Neutrophil (primary cell): ENCODE measurements around the gene IKZF1.

Experiments used
- H3K27ac ChIP-seq: fragments of 200-600 bp; sonication (generic); 2 replicates; pipeline ENCODE4 v1.5.1; 2016; ENCODE audit warnings: mild to moderate bottlenecking, moderate library complexity
- H3K27me3 ChIP-seq: fragments of 200-600 bp; sonication (generic); 2 replicates; pipeline ENCODE4 v1.6.0; 2016; ENCODE audit warnings: mild to moderate bottlenecking
- H3K36me3 ChIP-seq: fragments of 200-600 bp; sonication (generic); 2 replicates; pipeline ENCODE4 v1.5.1; 2017
- H3K4me1 ChIP-seq, 2 experiments: fragments of 200-600 bp in 1 of 2; sonication (generic) in 1 of 2; 1 replicate in 1 of 2; 2 replicates in 1 of 2; pipeline versions ENCODE4 v1.5.1 to v1.6.1; 2013 to 2016; ENCODE audit warnings: low read depth in 1 of 2, low read length in 1 of 2, mild to moderate bottlenecking in 1 of 2, moderate library complexity in 1 of 2; ENCODE audit not compliant: control insufficient read depth in 1 of 2, insufficient read depth in 1 of 2
- H3K4me3 ChIP-seq, 2 experiments: fragments of 200-600 bp in 1 of 2; sonication (generic) in 1 of 2; 1 replicate in 1 of 2; 2 replicates in 1 of 2; pipeline ENCODE4 v1.5.1; 2013 to 2016; ENCODE audit warnings: low read depth in 1 of 2, low read length in 1 of 2, mild to moderate bottlenecking in 1 of 2, moderate library complexity in 1 of 2
- H3K9me3 ChIP-seq: fragments of 200-600 bp; sonication (generic); 2 replicates; pipeline ENCODE4 v1.5.1; 2016
- CTCF ChIP-seq: fragments of 200-600 bp; sonication (generic); IDR thresholded peaks from 2 replicates; pipeline ENCODE4 v1.5.1; 2016; ENCODE audit warnings: antibody characterized with exemption

The IKZF1 gene

GRCh38 chr7:50317221-50317678, 12.7 kb downstream of the IKZF1 start:
- TF ChIP-seq CTCF = no peak
- peak overlapping the region; percentile 94 for H3K27ac ChIP-seq
- H3K4me3 ChIP-seq = no peak overlapping the region
- peaks cover 19% of the 10 kb centered on the region for H3K36me3 ChIP-seq
- no peaks in the 10 kb centered on the region for H3K9me3 ChIP-seq
- peaks cover 90 to 97% of the 10 kb centered on the region in 2 experiments for H3K4me1 ChIP-seq
- no peaks in the 10 kb centered on the region for H3K27me3 ChIP-seq

- Histone ChIP-seq H3K4me3 (no peak overlapping the region), H3K4me1 (peaks cover 90 to 97% of the 10 kb centered on the region in 2 experiments), H3K27me3 (no peaks in the 10 kb centered on the region), H3K9me3 (no peaks in the 10 kb centered on the region), H3K36me3 (peaks cover 20% of the 10 kb centered on the region), H3K27ac (peak overlapping the region; percentile 94)
- no peak for TF ChIP-seq CTCF
Observed at GRCh38 chr7:50317697-50318669, 13.5 kb downstream of the IKZF1 start.

GRCh38 chr7:50321487-50322067, 17.1 kb downstream of the IKZF1 start:
- H3K4me1 ChIP-seq = peaks cover 57 to 67% of the 10 kb centered on the region in 2 experiments
- peaks cover 46% of the 10 kb centered on the region for H3K36me3 ChIP-seq

GRCh38 chr7:50324113-50324512, 19.6 kb downstream of the IKZF1 start:
- Histone ChIP-seq H3K27me3 (no peaks in the 10 kb centered on the region), H3K4me1 (peaks cover 32 to 41% of the 10 kb centered on the region in 2 experiments), H3K9me3 (no peaks in the 10 kb centered on the region), H3K27ac (peak overlapping the region; percentile 80), H3K36me3 (peaks cover 62% of the 10 kb centered on the region), H3K4me3 (no peak overlapping the region)
- no peak for TF ChIP-seq CTCF

More at GRCh38 chr7:50321487-50322067, 17.1 kb downstream of the IKZF1 start:
- Histone ChIP-seq H3K9me3 (no peaks in the 10 kb centered on the region), H3K4me3 (no peak overlapping the region), H3K27ac (peak overlapping the region; percentile 80), H3K27me3 (no peaks in the 10 kb centered on the region)
- TF ChIP-seq CTCF = no peak

GRCh38 chr7:50327443-50327842, 22.9 kb downstream of the IKZF1 start:
- H3K9me3 ChIP-seq = no peaks in the 10 kb centered on the region
- no peak for TF ChIP-seq CTCF
- no peak overlapping the region for H3K4me3 ChIP-seq
- H3K27ac ChIP-seq = peak overlapping the region; percentile 8
- peaks cover 39 to 42% of the 10 kb centered on the region in 2 experiments for H3K4me1 ChIP-seq
- H3K27me3 ChIP-seq = no peaks in the 10 kb centered on the region
- peaks cover 54% of the 10 kb centered on the region for H3K36me3 ChIP-seq
